Measurements from ENCODE around the gene KLC1.

Gene KLC1

DNA sequence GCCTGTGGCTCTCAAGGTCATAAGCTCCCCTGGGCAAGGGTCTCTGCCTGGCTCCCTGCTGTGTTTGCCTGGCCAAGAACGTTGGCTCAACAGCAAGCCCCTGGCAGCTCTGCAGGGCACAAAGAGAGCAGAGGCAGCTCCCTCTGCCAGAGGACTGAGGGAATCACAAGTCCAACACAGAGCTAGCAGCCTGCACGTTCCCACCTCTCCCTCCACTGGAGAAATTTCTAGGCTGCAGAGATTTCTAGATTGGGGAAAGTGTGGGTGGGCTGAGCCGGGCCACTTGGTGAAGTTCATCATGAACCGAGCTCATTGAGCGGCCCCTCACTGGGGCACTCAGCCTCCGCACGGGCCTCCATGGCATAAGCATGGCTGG is 106.4 kb downstream of the KLC1 start:
- no peak for TF ChIP-seq CTCF (IDR thresholded peaks at IDR 0.05; ENCODE audit: borderline replicate concordance, control extremely low read depth, extremely low read depth, insufficient read depth, missing control alignments)
- no peak for DNase-seq (ENCODE audit: low spot score)
- in situ Hi-C loops (cut with MboI; ENCODE audit: low sequenced_read_pairs, unreplicated experiment) = no loop called here

GRCh38 chr14:103735815-103736545 is 107.0 kb downstream of the KLC1 start:
- DNase-seq (ENCODE audit: low spot score) = no peak
- in situ Hi-C loops (cut with MboI; ENCODE audit: low sequenced_read_pairs, unreplicated experiment) = no loop called here

GRCh38 chr14:103736546-103737431 is 107.8 kb downstream of the KLC1 start:
- in situ Hi-C loops (cut with MboI; ENCODE audit: low sequenced_read_pairs, unreplicated experiment) = no loop called here
- no peak for DNase-seq (ENCODE audit: low spot score)

More at GRCh38 chr14:103735815-103736545, 107.0 kb downstream of the KLC1 start:
- TF ChIP-seq CTCF (IDR thresholded peaks at IDR 0.05; ENCODE audit: borderline replicate concordance, control extremely low read depth, extremely low read depth, insufficient read depth, missing control alignments) = no peak

DNA sequence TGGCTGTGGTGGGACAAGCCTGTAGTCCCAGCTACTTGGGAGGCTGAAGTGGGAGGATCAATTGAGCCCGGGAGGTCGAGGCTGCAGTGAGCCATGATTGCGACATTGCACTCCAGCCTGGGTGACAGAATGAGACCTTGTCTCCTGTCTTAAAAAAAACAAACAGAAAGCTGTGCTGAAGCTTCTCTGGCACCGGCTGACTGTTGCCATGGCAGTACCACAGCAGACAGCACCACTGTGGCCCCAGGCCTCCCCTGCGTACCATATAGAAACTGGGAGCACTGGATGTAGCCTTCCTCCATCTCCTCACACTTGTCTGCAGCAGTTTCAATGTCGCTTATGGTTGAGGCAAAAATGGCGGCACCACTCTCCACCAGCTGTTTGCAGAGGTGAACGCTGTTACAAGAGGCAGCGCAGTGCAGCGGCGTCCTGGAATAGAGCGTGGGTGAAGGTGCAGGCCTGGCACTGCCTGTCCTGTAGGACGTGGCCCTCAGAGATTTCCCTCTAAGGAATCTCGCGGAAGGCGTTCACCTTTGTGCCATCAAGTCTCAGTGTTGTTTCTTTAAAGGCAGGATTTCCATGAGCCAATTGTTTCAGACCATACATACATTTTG is 108.5 kb downstream of the KLC1 start:
- in situ Hi-C loops (cut with MboI; ENCODE audit: low sequenced_read_pairs, unreplicated experiment) = no loop called here
- no peak for TF ChIP-seq CTCF (IDR thresholded peaks at IDR 0.05; ENCODE audit: borderline replicate concordance, control extremely low read depth, extremely low read depth, insufficient read depth, missing control alignments)
- no peak for DNase-seq (ENCODE audit: low spot score)

More at GRCh38 chr14:103736546-103737431, 107.8 kb downstream of the KLC1 start:
- TF ChIP-seq CTCF (IDR thresholded peaks at IDR 0.05; ENCODE audit: borderline replicate concordance, control extremely low read depth, extremely low read depth, insufficient read depth, missing control alignments) = no peak

DNA sequence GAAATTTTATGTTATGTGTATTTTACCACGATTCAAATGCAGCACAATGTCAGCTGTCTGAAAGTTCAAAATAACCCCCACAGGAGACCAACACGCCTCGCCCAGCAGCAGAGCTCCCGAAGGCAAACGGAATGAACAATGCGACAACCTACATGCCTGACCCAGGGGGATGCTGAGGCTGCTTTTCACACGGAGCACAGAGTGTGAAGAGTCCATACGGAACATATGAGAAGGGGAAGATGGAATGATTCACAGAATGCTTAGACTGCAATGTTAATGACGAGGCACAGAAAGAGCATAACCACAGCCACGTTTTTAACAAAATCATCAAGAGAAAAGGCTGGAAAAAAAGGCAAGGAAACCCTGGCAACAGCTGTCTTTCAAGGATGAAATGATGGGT is 109.2 kb downstream of the KLC1 start:
- no peak for DNase-seq (ENCODE audit: low spot score)
- no peak for TF ChIP-seq CTCF (IDR thresholded peaks at IDR 0.05; ENCODE audit: borderline replicate concordance, control extremely low read depth, extremely low read depth, insufficient read depth, missing control alignments)
- in situ Hi-C loops (cut with MboI; ENCODE audit: low sequenced_read_pairs, unreplicated experiment) = no loop called here

GRCh38 chr14:103738701-103739451 is 109.9 kb downstream of the KLC1 start:
- DNase-seq (ENCODE audit: low spot score) = no peak
- TF ChIP-seq CTCF (IDR thresholded peaks at IDR 0.05; ENCODE audit: borderline replicate concordance, control extremely low read depth, extremely low read depth, insufficient read depth, missing control alignments) = no peak
- in situ Hi-C loops (cut with MboI; ENCODE audit: low sequenced_read_pairs, unreplicated experiment) = no loop called here
